Progenitor cell of endocrine pancreas (in vitro differentiated cells): ENCODE data around the gene SLC28A3. TPM values are rescaled to one million over a fixed set of nuclear protein-coding genes. Genes with fewer than 3 reads are reported as not detected.

Source experiments
- DNase-seq: peaks from one replicate; pipeline ENCODE4 v3.0.0; 2021; ENCODE audit warnings: low spot score; ENCODE audit not compliant: unreplicated experiment
- H3K27ac Mint-ChIP-seq: 2 replicates; pipeline ENCODE4 v1.8.0; 2021; ENCODE audit warnings: mild to moderate bottlenecking, moderate library complexity, mixed read lengths
- H3K27me3 Mint-ChIP-seq: 2 replicates; pipeline ENCODE4 v1.8.0; 2021; ENCODE audit warnings: mixed read lengths
- H3K36me3 Mint-ChIP-seq: 2 replicates; pipeline ENCODE4 v1.8.0; 2022; ENCODE audit warnings: mixed read lengths; ENCODE audit not compliant: insufficient read depth
- H3K4me1 Mint-ChIP-seq: 2 replicates; pipeline ENCODE4 v1.8.0; 2021; ENCODE audit warnings: low read depth, mixed read lengths
- H3K4me3 Mint-ChIP-seq: 2 replicates; pipeline ENCODE4 v1.8.0; 2021; ENCODE audit warnings: low read depth, mild to moderate bottlenecking, moderate library complexity, mixed read lengths
- H3K9me3 Mint-ChIP-seq: 2 replicates; pipeline ENCODE4 v1.8.0; 2021; ENCODE audit warnings: low read depth, mixed read lengths
- CTCF ChIP-seq: fragments of 200-600 bp; sonication (generic); IDR thresholded peaks from one replicate; pipeline ENCODE4 v1.5.0; 2021; ENCODE audit warnings: antibody characterized with exemption, mild to moderate bottlenecking; ENCODE audit not compliant: unreplicated experiment
- total RNA-seq: library from RNA; stranded (reverse); gene quantifications from 2 replicates; pipeline ENCODE4 v1.2.1, GENCODE V29; 2021

Gene SLC28A3
- total RNA-seq, 1 donor from 2014 or later: 0.62 TPM

DNA sequence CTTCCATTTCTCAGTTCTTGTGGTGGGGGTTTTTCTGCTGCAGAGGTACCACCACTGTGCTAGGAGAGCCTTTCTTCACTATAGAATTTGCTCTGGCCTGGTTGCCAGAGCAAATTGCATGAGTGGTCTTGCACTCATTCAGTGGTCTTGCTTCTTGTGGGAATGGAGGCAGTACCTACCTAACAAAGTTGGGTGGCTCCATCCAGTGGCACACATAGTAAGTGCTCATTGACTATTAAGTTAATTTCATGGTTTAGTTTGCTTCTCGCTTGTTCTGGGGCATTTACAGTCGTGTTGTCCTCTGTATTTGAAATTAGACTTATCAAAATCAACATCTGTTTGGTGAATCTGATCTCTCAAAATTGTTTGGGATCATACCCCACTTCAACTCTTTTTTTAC lies 23.0 kb downstream of the SLC28A3 start:
- H3K4me1 Mint-ChIP-seq: no peaks in the 10 kb centered on the region
- no peak overlapping the region for H3K4me3 Mint-ChIP-seq
- H3K9me3 Mint-ChIP-seq: no peaks in the 10 kb centered on the region
- peaks cover 4% of the 10 kb centered on the region for H3K27me3 Mint-ChIP-seq
- no peak for TF ChIP-seq CTCF
- H3K27ac Mint-ChIP-seq: no peak overlapping the region
- DNase-seq: no peak
- no peaks in the 10 kb centered on the region for H3K36me3 Mint-ChIP-seq

- H3K9me3 Mint-ChIP-seq: no peaks in the 10 kb centered on the region
- peaks cover 4% of the 10 kb centered on the region for H3K27me3 Mint-ChIP-seq
- DNase-seq: peak; percentile 33
- H3K27ac Mint-ChIP-seq: no peak overlapping the region
- peak; percentile 83 for TF ChIP-seq CTCF
- H3K4me3 Mint-ChIP-seq: no peak overlapping the region
- peaks cover 3% of the 10 kb centered on the region for H3K4me1 Mint-ChIP-seq
- H3K36me3 Mint-ChIP-seq: no peaks in the 10 kb centered on the region
Measured at GRCh38 chr9:84315278-84315877, 25.2 kb downstream of the SLC28A3 start.

DNA sequence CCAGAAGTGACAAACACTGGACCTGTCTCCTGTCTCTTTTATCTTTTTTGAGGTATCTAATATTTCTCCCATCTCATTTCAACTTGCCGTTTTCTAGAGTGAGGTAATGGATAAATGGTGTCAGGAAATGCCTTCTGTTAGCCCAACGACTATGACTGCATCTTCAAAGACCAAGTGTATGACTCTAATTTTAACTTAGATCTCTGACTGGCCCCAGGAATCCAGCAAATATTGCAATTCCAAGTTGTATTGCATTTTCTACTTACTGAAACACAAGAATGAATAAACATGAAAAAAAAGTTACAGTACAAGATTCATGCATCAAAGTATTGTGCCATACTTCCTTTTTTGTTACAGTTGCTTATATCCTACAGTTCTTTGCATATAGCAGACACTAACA lies 26.3 kb downstream of the SLC28A3 start:
- H3K36me3 Mint-ChIP-seq: no peaks in the 10 kb centered on the region
- peaks cover 3% of the 10 kb centered on the region for H3K4me1 Mint-ChIP-seq
- TF ChIP-seq CTCF: no peak
- H3K4me3 Mint-ChIP-seq: no peak overlapping the region
- no peak for DNase-seq
- no peak overlapping the region for H3K27ac Mint-ChIP-seq
- peaks cover 4% of the 10 kb centered on the region for H3K27me3 Mint-ChIP-seq
- H3K9me3 Mint-ChIP-seq: no peaks in the 10 kb centered on the region

GRCh38 chr9:84310883-84311282 lies 29.7 kb downstream of the SLC28A3 start:
- peaks cover 4% of the 10 kb centered on the region for H3K27me3 Mint-ChIP-seq
- H3K4me1 Mint-ChIP-seq: peaks cover 3% of the 10 kb centered on the region
- no peaks in the 10 kb centered on the region for H3K36me3 Mint-ChIP-seq
- no peak for DNase-seq
- no peak overlapping the region for H3K27ac Mint-ChIP-seq
- no peak overlapping the region for H3K4me3 Mint-ChIP-seq
- no peaks in the 10 kb centered on the region for H3K9me3 Mint-ChIP-seq
- no peak for TF ChIP-seq CTCF

GRCh38 chr9:84305497-84306131 lies 34.9 kb downstream of the SLC28A3 start:
- Mint-ChIP-seq H3K4me1 (no peaks in the 10 kb centered on the region), H3K9me3 (no peaks in the 10 kb centered on the region), H3K36me3 (no peaks in the 10 kb centered on the region), H3K4me3 (no peak overlapping the region), H3K27me3 (no peaks in the 10 kb centered on the region), H3K27ac (no peak overlapping the region)
- no peak for TF ChIP-seq CTCF
- no peak for DNase-seq
